Peyer's patch (tissue), 4 donors: ENCODE data around the gene AMFR. TPM values are rescaled to one million over a fixed set of nuclear protein-coding genes. Genes with fewer than 3 reads are reported as not detected.

Experiments used
- DNase-seq, 3 donors: peaks; one replicate each; pipeline ENCODE4 v3.0.0-alpha.2; 2017 to 2019
- H3K27ac ChIP-seq, 4 donors: fragments of 200-600 bp; sonication (generic); one replicate each; pipeline ENCODE4 v1.5.1; 2016 to 2019
- H3K27me3 ChIP-seq, 2 donors: fragments of 200-600 bp; sonication (generic); one replicate each; pipeline ENCODE4 v1.5.1; 2019
- H3K36me3 ChIP-seq, 3 donors: fragments of 200-600 bp; sonication (generic); one replicate each; pipeline ENCODE4 v1.5.1; 2016 to 2019
- H3K4me1 ChIP-seq, 4 donors: fragments of 200-600 bp; sonication (generic); one replicate each; pipeline ENCODE4 v1.5.1; 2016 to 2019
- H3K4me3 ChIP-seq, 4 donors: fragments of 200-600 bp; sonication (generic); 1 replicate in 3 of 4; 2 replicates in 1 of 4; pipeline ENCODE4 v1.5.1; 2016 to 2019; ENCODE audit warnings: mild to moderate bottlenecking in 1 of 4
- H3K9me3 ChIP-seq, 4 donors: fragments of 200-600 bp; sonication (generic); one replicate each; pipeline ENCODE4 v1.5.1; 2016 to 2019; ENCODE audit warnings: mild to moderate bottlenecking in 1 of 4
- POLR2A ChIP-seq, 2 donors: fragments of 450-650 bp; IDR thresholded peaks; one replicate each; pipeline ENCODE4 v1.5.1; 2017; ENCODE audit warnings: antibody characterized with exemption in 2 of 2, mild to moderate bottlenecking in 2 of 2, moderate library complexity in 2 of 2
- total RNA-seq, 4 donors: library from RNA; depleted of rRNA; stranded (reverse); fragments of >200 nt; gene quantifications; one replicate each; pipeline ENCODE4 v1.1.0, GENCODE V29; 2016
- TF ChIP-seq, protein P1 (sequence below), 6 experiments: fragments of 450-650 bp in 4 of 6; fragments of 200-600 bp in 2 of 6; sonication (generic) in 1 of 6; IDR thresholded peaks; one replicate each; pipeline ENCODE4 v1.5.1; 2017 to 2019; ENCODE audit warnings: antibody characterized with exemption in 6 of 6, mild to moderate bottlenecking in 3 of 6, moderate library complexity in 1 of 6

Gene AMFR
- total RNA-seq, 4 donors from 2014 or later, result 149 to 265 (median 170) TPM

DNA sequence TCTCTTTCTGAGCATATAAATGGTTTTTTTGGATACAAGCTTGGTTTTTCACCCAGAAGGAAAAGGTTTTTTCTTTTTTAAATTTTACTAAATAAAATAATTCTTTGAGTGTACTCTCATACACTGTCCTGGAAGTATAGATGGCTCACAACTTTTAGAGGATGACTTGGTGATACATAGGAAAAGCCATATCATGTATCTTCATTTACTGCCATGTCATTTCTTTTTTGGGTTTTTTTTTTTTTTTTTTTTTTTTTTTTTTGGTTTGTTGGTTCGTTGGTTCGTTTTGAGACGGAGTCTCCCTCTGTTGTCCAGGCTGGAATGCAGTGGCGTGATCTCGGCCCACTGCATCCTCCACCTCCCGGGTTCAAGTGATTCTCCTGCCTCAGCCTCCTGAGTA lies 37.8 kb upstream of the AMFR start:
- no peaks in the 10 kb centered on the region for H3K4me1 ChIP-seq
- H3K36me3 ChIP-seq, result peaks cover 0 to 78% (median 0%) of the 10 kb centered on the region in 3 donors
- no peak overlapping the region for H3K27ac ChIP-seq
- no peak overlapping the region for H3K4me3 ChIP-seq
- TF ChIP-seq, protein P1, sequence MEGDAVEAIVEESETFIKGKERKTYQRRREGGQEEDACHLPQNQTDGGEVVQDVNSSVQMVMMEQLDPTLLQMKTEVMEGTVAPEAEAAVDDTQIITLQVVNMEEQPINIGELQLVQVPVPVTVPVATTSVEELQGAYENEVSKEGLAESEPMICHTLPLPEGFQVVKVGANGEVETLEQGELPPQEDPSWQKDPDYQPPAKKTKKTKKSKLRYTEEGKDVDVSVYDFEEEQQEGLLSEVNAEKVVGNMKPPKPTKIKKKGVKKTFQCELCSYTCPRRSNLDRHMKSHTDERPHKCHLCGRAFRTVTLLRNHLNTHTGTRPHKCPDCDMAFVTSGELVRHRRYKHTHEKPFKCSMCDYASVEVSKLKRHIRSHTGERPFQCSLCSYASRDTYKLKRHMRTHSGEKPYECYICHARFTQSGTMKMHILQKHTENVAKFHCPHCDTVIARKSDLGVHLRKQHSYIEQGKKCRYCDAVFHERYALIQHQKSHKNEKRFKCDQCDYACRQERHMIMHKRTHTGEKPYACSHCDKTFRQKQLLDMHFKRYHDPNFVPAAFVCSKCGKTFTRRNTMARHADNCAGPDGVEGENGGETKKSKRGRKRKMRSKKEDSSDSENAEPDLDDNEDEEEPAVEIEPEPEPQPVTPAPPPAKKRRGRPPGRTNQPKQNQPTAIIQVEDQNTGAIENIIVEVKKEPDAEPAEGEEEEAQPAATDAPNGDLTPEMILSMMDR (IDR thresholded peaks at IDR 0.05), result no peak
- TF ChIP-seq POLR2A (IDR thresholded peaks at IDR 0.05), result no peak
- no peaks in the 10 kb centered on the region for H3K27me3 ChIP-seq
- H3K9me3 ChIP-seq, result no peaks in the 10 kb centered on the region
- DNase-seq, result no peak

GRCh38 chr16:56462064-56462796 lies 36.9 kb upstream of the AMFR start:
- no peak for TF ChIP-seq POLR2A (IDR thresholded peaks at IDR 0.05)
- TF ChIP-seq, protein P1 (IDR thresholded peaks at IDR 0.05), result no peak
- no peak overlapping the region for H3K4me3 ChIP-seq
- no peaks in the 10 kb centered on the region for H3K4me1 ChIP-seq
- H3K9me3 ChIP-seq, result no peaks in the 10 kb centered on the region
- H3K27ac ChIP-seq, result no peak overlapping the region
- H3K27me3 ChIP-seq, result no peaks in the 10 kb centered on the region
- H3K36me3 ChIP-seq, result peaks cover 0 to 75% (median 0%) of the 10 kb centered on the region in 3 donors
- DNase-seq, result no peak

DNA sequence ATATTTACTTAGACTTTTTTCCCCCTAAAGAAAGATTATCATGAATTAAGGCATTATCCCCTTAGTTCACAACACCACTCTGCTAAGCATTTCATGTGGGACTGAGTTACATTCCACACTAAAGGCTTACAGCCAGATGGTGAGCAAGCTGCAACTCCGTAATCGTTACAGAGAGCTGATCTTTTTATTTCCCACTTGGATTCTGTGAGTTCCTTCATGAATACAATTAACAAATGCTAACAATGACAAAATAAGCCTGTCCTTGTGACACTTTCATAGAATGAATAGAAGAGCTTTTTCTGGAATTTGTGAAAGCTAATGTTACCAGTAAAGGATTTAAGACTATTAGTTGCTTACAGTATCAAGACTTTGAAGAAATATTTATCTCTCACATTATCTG lies 34.8 kb upstream of the AMFR start:
- Histone ChIP-seq H3K4me3 (no peak overlapping the region), H3K36me3 (peaks cover 0 to 73% (median 0%) of the 10 kb centered on the region in 3 donors), H3K27me3 (no peaks in the 10 kb centered on the region), H3K4me1 (no peaks in the 10 kb centered on the region), H3K27ac (no peak overlapping the region), H3K9me3 (no peaks in the 10 kb centered on the region)
- DNase-seq, result no peak
- TF ChIP-seq, protein P1 (IDR thresholded peaks at IDR 0.05), result no peak
- TF ChIP-seq POLR2A (IDR thresholded peaks at IDR 0.05), result no peak

DNA sequence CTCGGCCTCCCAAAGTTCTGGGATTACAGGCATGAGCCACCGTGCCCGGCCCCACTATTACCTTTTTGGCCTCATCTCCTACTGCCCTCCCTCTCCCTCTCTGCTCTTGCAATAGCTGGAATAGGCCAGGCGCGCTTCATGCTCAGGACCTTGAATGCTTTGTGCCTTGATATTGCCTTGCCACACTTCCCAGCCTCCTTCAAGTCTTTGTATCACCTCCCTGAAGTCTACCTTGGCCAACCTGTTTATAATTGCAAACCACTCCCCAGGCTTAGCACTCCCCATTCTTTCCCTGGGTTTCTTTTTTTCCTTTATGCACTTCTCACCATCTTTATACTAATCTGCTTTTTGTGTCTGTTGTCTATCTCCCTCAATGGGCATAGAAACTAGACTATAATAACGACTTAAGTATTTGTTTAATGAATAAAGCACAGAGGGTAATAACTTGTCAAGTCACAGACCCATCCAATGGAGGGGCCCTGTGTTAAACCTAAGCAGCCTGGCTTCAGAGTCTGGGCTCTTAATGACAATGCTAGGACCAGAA lies 32.7 kb upstream of the AMFR start:
- no peaks in the 10 kb centered on the region for H3K27me3 ChIP-seq
- H3K4me3 ChIP-seq, result no peak overlapping the region
- TF ChIP-seq, protein P1 (IDR thresholded peaks at IDR 0.05), result no peak
- no peak for TF ChIP-seq POLR2A (IDR thresholded peaks at IDR 0.05)
- no peaks in the 10 kb centered on the region for H3K9me3 ChIP-seq
- peaks cover 0 to 2% (median 0%) of the 10 kb centered on the region in 4 donors for H3K4me1 ChIP-seq
- no peak overlapping the region for H3K27ac ChIP-seq
- DNase-seq, result no peak
- peaks cover 0 to 64% (median 0%) of the 10 kb centered on the region in 3 donors for H3K36me3 ChIP-seq

DNA sequence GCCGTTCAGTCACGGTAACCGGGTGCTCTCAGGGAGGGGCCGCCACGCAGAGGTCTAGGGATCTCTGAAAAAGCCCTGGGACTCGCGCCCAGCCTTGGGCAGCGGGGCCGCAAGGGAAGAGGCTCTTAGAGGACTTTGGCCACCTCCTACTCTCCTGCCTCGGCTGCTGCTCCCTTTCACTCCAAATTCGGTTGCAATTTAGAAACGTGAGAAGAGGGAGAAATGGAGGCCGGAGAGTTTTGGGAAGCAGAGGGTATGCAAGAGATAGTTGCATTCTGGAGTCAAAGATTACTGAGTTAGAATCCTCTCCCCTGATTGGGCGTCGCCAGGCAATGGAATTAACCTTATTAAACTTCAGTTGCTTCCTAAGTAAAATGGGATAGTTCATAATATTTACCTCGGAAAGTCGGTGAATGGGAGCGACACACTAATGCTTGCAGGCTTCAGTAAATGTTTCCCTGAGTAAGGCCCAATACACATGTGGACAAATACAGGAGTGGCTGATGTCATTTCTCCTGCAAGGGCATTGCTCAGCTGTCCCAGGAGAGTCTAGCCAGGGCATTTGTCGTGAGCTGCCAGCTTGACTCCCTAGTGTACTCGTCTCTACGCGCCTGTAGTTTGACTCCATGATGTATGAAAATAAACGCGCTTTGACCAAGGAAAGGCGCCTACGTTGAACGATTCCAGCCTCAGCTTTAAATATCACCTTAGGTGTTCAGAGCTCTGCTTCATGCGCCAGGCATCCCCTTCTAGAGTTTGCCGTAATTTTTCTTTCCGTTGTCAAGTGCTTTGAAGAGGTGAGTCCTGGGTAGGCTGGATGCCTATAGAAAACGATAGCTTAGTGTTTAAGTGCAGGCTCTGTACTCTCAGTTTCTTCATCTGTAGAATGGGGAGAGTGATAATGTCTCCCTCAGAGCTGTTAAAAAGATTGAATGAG lies 26.7 kb upstream of the AMFR start:
- Histone ChIP-seq H3K27ac (peak overlapping the region; percentile 68 to 83 (median 80)), H3K4me1 (peaks cover 0 to 32% (median 7%) of the 10 kb centered on the region in 4 donors), H3K36me3 (peaks cover 0 to 24% (median 0%) of the 10 kb centered on the region in 3 donors), H3K9me3 (no peaks in the 10 kb centered on the region), H3K27me3 (no peaks in the 10 kb centered on the region), H3K4me3 (peak overlapping the region; percentile 63 to 87 (median 78))
- DNase-seq, result peak in 1 of 3 donors; percentile 47
- TF ChIP-seq, protein P1 (IDR thresholded peaks at IDR 0.05), result no peak
- no peak for TF ChIP-seq POLR2A (IDR thresholded peaks at IDR 0.05)
